Measurements from ENCODE around the gene TMEM52. TPM values are rescaled to one million over a fixed set of nuclear protein-coding genes. Genes with fewer than 3 reads are reported as not detected.

Gene TMEM52
- total RNA-seq, 4 donors from 2014 or later, result 0.40 to 3.1 (median 1.8) TPM

DNA sequence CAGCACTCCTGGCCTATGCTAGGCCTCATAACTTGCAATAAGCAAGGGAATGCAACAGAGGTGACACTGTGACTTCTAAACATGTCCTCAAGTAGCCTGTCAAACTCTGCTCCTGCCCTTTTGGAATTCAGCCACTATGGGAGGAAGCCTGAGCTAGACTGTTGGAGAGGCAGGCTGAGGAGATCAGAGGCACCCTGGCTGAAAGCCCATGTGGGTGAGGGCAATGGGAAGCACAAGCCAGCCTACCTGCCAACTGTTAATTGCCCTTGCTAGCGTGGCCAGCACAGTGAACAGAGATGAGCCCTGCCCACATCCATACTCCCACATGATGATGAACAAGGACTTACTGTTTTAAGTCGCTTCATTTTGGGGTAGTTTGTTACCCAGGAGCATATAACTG is 45.9 kb downstream of the TMEM52 start:
- Histone ChIP-seq H3K27ac (no peak overlapping the region), H3K27me3 (no peaks in the 10 kb centered on the region), H3K4me1 (peaks cover 5 to 92% (median 31%) of the 10 kb centered on the region in 3 donors), H3K4me3 (no peak overlapping the region), H3K36me3 (peaks cover 0 to 24% of the 10 kb centered on the region in 2 donors), H3K9me3 (no peaks in the 10 kb centered on the region)
- TF ChIP-seq EP300 (IDR thresholded peaks at IDR 0.05) (no peak), POLR2A (IDR thresholded peaks at IDR 0.05) (no peak), POLR2AphosphoS5 (IDR thresholded peaks at IDR 0.05) (no peak)
- TF ChIP-seq, protein P1, sequence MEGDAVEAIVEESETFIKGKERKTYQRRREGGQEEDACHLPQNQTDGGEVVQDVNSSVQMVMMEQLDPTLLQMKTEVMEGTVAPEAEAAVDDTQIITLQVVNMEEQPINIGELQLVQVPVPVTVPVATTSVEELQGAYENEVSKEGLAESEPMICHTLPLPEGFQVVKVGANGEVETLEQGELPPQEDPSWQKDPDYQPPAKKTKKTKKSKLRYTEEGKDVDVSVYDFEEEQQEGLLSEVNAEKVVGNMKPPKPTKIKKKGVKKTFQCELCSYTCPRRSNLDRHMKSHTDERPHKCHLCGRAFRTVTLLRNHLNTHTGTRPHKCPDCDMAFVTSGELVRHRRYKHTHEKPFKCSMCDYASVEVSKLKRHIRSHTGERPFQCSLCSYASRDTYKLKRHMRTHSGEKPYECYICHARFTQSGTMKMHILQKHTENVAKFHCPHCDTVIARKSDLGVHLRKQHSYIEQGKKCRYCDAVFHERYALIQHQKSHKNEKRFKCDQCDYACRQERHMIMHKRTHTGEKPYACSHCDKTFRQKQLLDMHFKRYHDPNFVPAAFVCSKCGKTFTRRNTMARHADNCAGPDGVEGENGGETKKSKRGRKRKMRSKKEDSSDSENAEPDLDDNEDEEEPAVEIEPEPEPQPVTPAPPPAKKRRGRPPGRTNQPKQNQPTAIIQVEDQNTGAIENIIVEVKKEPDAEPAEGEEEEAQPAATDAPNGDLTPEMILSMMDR (IDR thresholded peaks at IDR 0.05), result no peak
- ATAC-seq, result no peak
- WGBS, 2 donors (ENCODE audit: low coverage in 1 of 2), result 61 to 100% methylated on average over 1 to 2 of the region's 2 CpGs

DNA sequence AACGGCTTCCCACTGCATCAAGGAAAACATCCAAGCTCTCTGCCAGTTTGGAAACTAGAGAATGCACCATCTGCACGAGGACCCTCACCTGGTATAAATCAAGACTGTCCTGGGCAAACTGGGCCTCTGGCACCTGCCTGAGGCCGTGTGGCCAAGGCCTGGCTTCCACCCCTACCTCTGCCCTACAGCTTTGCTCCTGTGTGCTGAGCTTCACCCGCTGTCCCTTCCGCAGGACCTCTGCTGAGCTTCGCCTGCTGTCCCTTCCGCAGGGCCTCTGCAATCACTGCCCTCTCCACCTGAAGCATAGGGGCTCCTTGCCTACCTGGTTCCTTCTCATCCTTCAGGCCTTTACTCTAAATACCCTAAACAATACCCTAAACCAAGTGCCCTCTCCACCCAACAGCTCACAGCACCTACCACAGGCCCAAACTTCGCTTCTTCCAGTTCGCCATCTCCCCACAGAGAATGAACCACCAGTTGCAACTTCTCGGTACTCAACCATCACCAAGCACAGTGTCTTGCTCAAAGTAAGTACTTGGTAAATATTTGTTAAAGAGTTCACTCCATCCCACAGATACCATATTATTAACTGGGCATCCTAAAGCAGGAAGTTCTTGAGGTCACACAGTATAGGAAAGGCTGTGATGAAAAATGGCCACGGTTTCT is 46.6 kb downstream of the TMEM52 start:
- H3K4me1 ChIP-seq, result peaks cover 5 to 92% (median 30%) of the 10 kb centered on the region in 3 donors
- H3K4me3 ChIP-seq, result no peak overlapping the region
- peaks cover 0 to 24% of the 10 kb centered on the region in 2 donors for H3K36me3 ChIP-seq
- H3K27ac ChIP-seq, result no peak overlapping the region
- ATAC-seq, result no peak
- no peak for TF ChIP-seq POLR2A (IDR thresholded peaks at IDR 0.05)
- TF ChIP-seq, protein P1 (IDR thresholded peaks at IDR 0.05), result no peak
- TF ChIP-seq EP300 (IDR thresholded peaks at IDR 0.05), result no peak
- TF ChIP-seq POLR2AphosphoS5 (IDR thresholded peaks at IDR 0.05), result no peak
- H3K9me3 ChIP-seq, result no peaks in the 10 kb centered on the region
- WGBS, 2 donors (ENCODE audit: low coverage in 1 of 2), result 70 to 82% methylated on average over 4 to 7 of the region's 11 CpGs
- H3K27me3 ChIP-seq, result no peaks in the 10 kb centered on the region

DNA sequence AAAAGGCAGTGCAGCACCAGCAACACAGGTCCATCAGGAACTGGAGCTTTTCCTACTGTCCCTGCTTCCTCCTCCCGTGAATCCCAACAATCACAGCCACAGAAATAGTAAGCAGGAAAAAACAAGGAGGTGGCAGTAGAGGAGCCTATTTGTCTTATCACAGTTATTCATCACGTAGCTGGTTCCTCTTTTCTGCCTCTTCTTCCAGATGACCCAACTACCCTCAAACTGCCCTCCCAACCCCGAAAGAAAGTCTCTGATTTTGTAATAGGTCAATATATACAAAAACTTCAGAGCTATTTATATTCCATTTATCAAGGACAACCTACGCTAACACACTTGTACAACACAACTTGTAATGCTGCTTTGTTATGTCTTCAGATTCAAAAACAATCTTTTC is 49.6 kb downstream of the TMEM52 start:
- ATAC-seq, result no peak
- 46 to 59% methylated on average over 3 to 4 of the region's 4 CpGs for WGBS, 2 donors (ENCODE audit: low coverage in 1 of 2)
- H3K9me3 ChIP-seq, result no peaks in the 10 kb centered on the region

More for the DNA sequence above, 49.6 kb downstream of the TMEM52 start:
- H3K27ac ChIP-seq, result no peak overlapping the region
- no peak overlapping the region for H3K4me3 ChIP-seq
- TF ChIP-seq, protein P1 (IDR thresholded peaks at IDR 0.05), result no peak
- no peak for TF ChIP-seq POLR2AphosphoS5 (IDR thresholded peaks at IDR 0.05)
- no peak for TF ChIP-seq EP300 (IDR thresholded peaks at IDR 0.05)
- no peak for TF ChIP-seq POLR2A (IDR thresholded peaks at IDR 0.05)
- H3K36me3 ChIP-seq, result peaks cover 0 to 3% of the 10 kb centered on the region in 2 donors
- peaks cover 5 to 77% (median 24%) of the 10 kb centered on the region in 3 donors for H3K4me1 ChIP-seq
- no peaks in the 10 kb centered on the region for H3K27me3 ChIP-seq

Other genes starting within 250 kb of the TMEM52 start
- gene SLC35E2B, start 226.5 kb downstream of the TMEM52 start, total RNA-seq, result 10 to 100 TPM; 18.7 to 56.9 (median 37.9) TPM
- gene CDK11A, start 194.9 kb downstream of the TMEM52 start, total RNA-seq, result 10 to 100 TPM; 10.8 to 53.4 (median 23.8) TPM
- 10 to 100 TPM; 69.8 to 82.5 (median 73.8) TPM for gene NADK, start 140.8 kb downstream of the TMEM52 start, total RNA-seq
- gene GNB1, start 28.2 kb downstream of the TMEM52 start, total RNA-seq, result 100 to 1,000 TPM; 129 to 175 (median 136) TPM
- gene CALML6, start 4.0 kb downstream of the TMEM52 start, total RNA-seq, result under 1 TPM in 2 of 4 donors, not detected in 2; 0.40 to 0.47 TPM
- gene CFAP74, start 84.5 kb upstream of the TMEM52 start, total RNA-seq, result under 1 TPM in 1 of 4 donors, not detected in 3; 0.12 TPM
- gene GABRD, start 100.1 kb upstream of the TMEM52 start, total RNA-seq, result under 1 TPM in 1 of 4 donors, not detected in 3; 0.73 TPM
- 1 to 10 TPM; 2.4 to 3.8 (median 2.9) TPM for gene PRKCZ, start 131.1 kb upstream of the TMEM52 start, total RNA-seq

Data from gastroesophageal sphincter (tissue), 4 donors.